H1 (cell line): Measurements from ENCODE around the gene OR5D13.

Source experiments
- CHD2 ChIP-seq: IDR thresholded peaks from 2 replicates; pipeline ENCODE4 v1.6.1; 2012; ENCODE audit warnings: low read length, improper control_type of control experiment
- CTCF ChIP-seq, 3 experiments: IDR thresholded peaks; 1 replicate in 2 of 3; 2 replicates in 1 of 3; pipeline versions ENCODE4 v1.5.1 to v1.6.1; 2011; ENCODE audit warnings: low read length in 3 of 3, mild to moderate bottlenecking in 3 of 3, inconsistent platforms in 2 of 3, low read depth in 1 of 3, moderate library complexity in 1 of 3; ENCODE audit not compliant: insufficient read depth in 1 of 3; ENCODE audit errors: control extremely low read depth in 1 of 3
- E2F6 ChIP-seq: IDR thresholded peaks from 2 replicates; pipeline ENCODE4 v1.6.1; 2012; ENCODE audit warnings: inconsistent platforms
- EP300 ChIP-seq, 2 experiments: IDR thresholded peaks; 1 replicate in 1 of 2; 2 replicates in 1 of 2; pipeline ENCODE4 v1.6.1; 2011 to 2012; ENCODE audit warnings: low read depth in 2 of 2, low read length in 2 of 2, mild to moderate bottlenecking in 2 of 2, borderline replicate concordance in 1 of 2, inconsistent platforms in 1 of 2, moderate library complexity in 1 of 2
- EZH2 ChIP-seq: fragments of 200-600 bp; sonication (generic); IDR thresholded peaks from 2 replicates; pipeline ENCODE4 v1.7.1; 2012; ENCODE audit warnings: low read depth, mild to moderate bottlenecking, moderate library complexity, low read length, inconsistent platforms; ENCODE audit not compliant: severe bottlenecking
- POLR2A ChIP-seq, 2 experiments: IDR thresholded peaks; 1 replicate in 1 of 2; 2 replicates in 1 of 2; pipeline ENCODE4 v1.6.1; 2011; ENCODE audit warnings: low read depth in 2 of 2, low read length in 2 of 2, mild to moderate bottlenecking in 2 of 2; ENCODE audit errors: control extremely low read depth in 1 of 2
- POLR2AphosphoS5 ChIP-seq: IDR thresholded peaks from 2 replicates; pipeline ENCODE4 v1.6.1; 2011; ENCODE audit warnings: low read depth, low read length
- SRF ChIP-seq: IDR thresholded peaks from 2 replicates; pipeline ENCODE4 v1.6.1; 2011; ENCODE audit warnings: mild to moderate bottlenecking, low read depth, low read length, moderate library complexity
- TAF1 ChIP-seq: IDR thresholded peaks from 2 replicates; pipeline ENCODE4 v1.6.1; 2011; ENCODE audit warnings: mild to moderate bottlenecking, low read depth, low read length

DNA sequence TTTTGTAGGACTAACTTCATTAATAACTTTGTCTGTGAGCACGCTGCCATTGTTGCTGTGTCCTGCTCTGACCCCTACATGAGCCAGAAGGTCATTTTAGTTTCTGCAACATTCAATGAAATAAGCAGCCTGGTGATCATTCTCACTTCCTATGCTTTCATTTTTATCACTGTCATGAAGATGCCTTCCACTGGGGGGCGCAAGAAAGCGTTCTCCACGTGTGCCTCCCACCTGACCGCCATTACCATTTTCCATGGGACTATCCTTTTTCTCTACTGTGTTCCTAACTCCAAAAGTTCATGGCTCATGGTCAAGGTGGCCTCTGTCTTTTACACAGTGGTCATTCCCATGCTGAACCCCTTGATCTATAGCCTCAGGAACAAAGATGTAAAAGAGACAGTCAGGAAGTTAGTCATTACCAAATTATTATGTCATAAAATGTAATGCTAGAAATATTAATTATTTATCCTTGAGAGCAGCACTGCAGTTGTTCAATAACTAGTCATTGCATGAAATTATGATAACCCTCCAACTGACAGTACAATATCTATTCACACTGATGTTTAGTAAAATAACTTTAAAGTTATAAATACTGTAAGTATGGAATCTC is 46.4 kb upstream of the OR5D13 start:
- peak in 2 of 3 experiments; percentile 31 to 42; a peak in 2 of 4 replicates for TF ChIP-seq CTCF (IDR thresholded peaks at IDR 0.05; ENCODE audit: control extremely low read depth in 1 of 3, insufficient read depth in 1 of 3, low read depth in 1 of 3, low read length in 3 of 3)
- no peak for TF ChIP-seq POLR2A (IDR thresholded peaks at IDR 0.05; ENCODE audit: control extremely low read depth in 1 of 2, low read depth in 2 of 2, low read length in 2 of 2)
- no peak for TF ChIP-seq EP300 (IDR thresholded peaks at IDR 0.05; ENCODE audit: borderline replicate concordance in 1 of 2, low read depth in 2 of 2, low read length in 2 of 2)
- no peak for TF ChIP-seq POLR2AphosphoS5
- no peak for TF ChIP-seq E2F6
- no peak for TF ChIP-seq EZH2
- no peak for TF ChIP-seq TAF1
- no peak for TF ChIP-seq CHD2
- TF ChIP-seq SRF, result no peak
